Astrocyte of the cerebellum (primary cell): ENCODE data around the gene HTR2A.

ENCODE experiments used
- DNase-seq: peaks from one replicate; pipeline ENCODE4 v3.0.0-alpha.2; 2011; ENCODE audit warnings: low read depth
- H3K4me3 ChIP-seq: 2 replicates; pipeline ENCODE4 v1.5.1; 2011; ENCODE audit warnings: mild to moderate bottlenecking, low read depth, low read length, moderate library complexity
- CTCF ChIP-seq: IDR thresholded peaks from 2 replicates; pipeline ENCODE4 v1.5.1; 2012; ENCODE audit warnings: low read length, low read depth, moderate library complexity, mild to moderate bottlenecking; ENCODE audit errors: missing control alignments
- in situ Hi-C: cut with HindIII; loops from 2 replicates; pipeline ENCODE4 v1.10.0; 2017; ENCODE audit warnings: low sequenced_read_pairs

HTR2A gene

GRCh38 chr13:46861959-46862358 lies 34.9 kb downstream of the HTR2A start:
- H3K4me3 ChIP-seq = no peak overlapping the region
- DNase-seq = no peak
- TF ChIP-seq CTCF = no peak
- in situ Hi-C loops = no loop called here

- TF ChIP-seq CTCF = no peak
- H3K4me3 ChIP-seq = no peak overlapping the region
- DNase-seq = no peak
- in situ Hi-C loops = no loop called here
Measured at GRCh38 chr13:46860722-46861121, 36.1 kb downstream of the HTR2A start.

GRCh38 chr13:46858776-46859175 lies 38.1 kb downstream of the HTR2A start:
- DNase-seq = no peak
- no peak overlapping the region for H3K4me3 ChIP-seq
- no peak for TF ChIP-seq CTCF
- in situ Hi-C loops = no loop called here

GRCh38 chr13:46858163-46858562 lies 38.7 kb downstream of the HTR2A start:
- no peak for DNase-seq
- in situ Hi-C loops = no loop called here
- TF ChIP-seq CTCF = no peak
- no peak overlapping the region for H3K4me3 ChIP-seq

- no peak for TF ChIP-seq CTCF
- no peak overlapping the region for H3K4me3 ChIP-seq
- in situ Hi-C loops = no loop called here
- DNase-seq = no peak
Measured at GRCh38 chr13:46855664-46856063, 41.2 kb downstream of the HTR2A start.

GRCh38 chr13:46855166-46855565 lies 41.7 kb downstream of the HTR2A start:
- no peak for DNase-seq
- no peak overlapping the region for H3K4me3 ChIP-seq
- TF ChIP-seq CTCF = no peak
- in situ Hi-C loops = no loop called here

GRCh38 chr13:46852168-46852567 lies 44.7 kb downstream of the HTR2A start:
- in situ Hi-C loops = no loop called here
- TF ChIP-seq CTCF = no peak
- no peak for DNase-seq
- no peak overlapping the region for H3K4me3 ChIP-seq
